ENCODE measurements around the gene PRDM15.

The PRDM15 gene

DNA sequence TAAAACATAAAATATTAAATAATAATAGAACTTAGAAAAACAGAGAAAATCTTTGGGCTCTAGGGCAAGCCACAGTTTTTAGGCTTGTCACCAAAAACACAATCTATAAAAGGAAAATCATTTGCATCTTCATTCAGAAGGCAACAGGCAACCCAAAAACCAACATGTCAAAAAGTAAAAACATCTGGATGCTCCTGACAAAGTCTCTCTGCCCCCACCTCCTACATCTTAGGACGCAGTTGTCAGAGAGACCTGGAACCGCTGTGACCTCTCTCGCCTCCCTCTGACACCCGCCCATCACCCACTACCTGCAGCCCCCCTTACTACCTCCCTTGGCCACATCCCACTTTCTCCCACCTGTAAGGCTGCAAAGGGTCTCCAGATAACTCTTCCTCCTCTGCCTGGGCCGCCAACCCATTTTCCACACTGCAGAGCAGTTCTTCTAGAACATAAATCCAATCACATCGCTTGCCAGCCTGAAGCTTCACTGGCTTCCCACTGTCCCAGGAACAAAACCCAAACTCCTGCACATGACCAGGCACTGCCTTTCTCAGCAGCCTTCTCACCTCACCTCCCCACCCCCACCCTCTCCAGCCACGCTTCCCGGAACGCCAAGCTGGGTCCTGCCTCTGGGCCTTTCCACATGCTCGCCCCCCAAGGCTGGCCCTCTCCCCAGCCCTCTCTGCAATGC is 14.7 kb downstream of the PRDM15 start:
- DNase-seq: no peak

DNA sequence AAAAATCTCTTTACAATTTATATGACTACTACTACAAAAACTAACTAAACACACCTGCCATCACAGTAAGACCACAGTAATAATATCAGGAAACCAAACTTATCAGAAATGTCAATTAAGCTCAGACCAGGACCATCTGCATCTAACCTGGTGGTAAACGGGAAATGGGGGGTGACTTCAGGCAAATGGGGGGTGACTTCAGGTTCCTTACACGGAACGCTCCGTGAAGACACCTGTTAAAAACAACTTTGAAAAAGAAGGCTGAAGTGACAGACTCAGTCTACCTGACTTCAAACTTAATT is 15.8 kb downstream of the PRDM15 start:
- no peak for DNase-seq

DNA sequence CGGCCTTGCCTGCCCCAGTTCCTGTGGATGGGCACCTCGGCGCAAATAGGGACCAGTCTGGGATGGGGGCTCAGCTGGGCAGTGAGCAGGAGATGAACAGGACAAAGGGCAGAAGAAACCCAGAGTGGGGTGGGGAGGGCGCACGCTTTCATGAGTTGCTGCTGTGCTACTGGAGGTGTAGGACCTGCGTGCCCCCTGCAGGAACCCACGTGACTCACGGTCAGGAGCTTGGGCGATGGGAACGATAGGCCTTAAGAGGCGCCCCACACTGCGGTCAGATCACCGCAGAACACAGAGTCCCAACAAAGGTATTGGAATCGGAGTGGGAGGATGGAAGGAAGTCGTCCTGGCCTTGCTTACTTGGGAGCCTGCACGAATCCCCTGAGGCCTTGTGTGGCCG is 17.2 kb downstream of the PRDM15 start:
- DNase-seq: no peak

DNA sequence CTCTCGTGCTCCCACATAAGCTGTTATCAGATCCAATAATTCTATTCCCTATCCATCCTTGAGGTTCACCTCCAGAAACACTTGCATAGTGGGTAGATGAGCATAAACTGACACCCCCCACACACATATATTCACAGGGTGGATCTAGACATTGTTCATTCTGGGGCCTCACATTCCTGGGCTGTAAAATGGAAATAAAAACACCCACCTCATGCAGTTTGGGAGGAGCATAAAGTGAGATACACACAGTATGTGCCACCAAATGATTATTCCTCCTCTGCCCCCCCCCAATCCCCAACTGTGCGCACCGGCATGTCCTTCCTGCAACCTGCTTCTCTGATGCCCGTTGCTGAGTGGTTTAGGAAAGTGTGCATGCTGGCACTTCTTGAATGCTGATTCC is 17.9 kb downstream of the PRDM15 start:
- DNase-seq: no peak

DNA sequence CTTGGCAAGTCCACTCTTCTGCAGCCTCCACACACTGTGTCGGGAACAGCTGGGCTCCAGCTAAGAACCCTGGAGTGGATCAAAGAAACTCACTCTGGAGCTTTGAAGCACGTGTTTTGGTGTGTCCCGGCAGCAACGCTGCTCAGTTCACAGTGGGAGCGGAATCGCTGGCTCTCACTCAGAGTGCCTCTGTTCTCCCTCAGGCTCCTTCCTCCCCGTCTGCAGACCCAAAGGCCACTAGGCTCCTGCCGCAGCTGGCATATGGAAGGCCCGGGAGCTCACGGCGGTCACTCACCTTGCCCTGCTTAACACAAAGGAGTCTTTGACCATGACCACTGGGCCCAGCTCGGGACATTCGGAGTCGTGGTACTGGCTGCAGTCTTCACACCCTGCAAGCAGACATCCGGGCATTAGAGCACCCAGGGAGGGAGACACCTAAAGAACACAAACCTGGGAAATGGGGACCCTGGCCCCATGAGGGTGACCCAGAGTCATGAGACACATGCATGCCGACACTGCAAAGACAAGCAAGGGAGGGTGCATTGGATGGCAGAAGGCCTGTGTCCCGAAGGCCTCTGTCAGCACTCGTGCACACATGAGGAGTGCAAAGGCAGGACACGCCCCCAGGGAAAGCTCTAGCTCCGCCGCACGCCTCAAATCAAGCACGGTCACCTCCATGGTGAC is 19.7 kb downstream of the PRDM15 start:
- DNase-seq: no peak

DNA sequence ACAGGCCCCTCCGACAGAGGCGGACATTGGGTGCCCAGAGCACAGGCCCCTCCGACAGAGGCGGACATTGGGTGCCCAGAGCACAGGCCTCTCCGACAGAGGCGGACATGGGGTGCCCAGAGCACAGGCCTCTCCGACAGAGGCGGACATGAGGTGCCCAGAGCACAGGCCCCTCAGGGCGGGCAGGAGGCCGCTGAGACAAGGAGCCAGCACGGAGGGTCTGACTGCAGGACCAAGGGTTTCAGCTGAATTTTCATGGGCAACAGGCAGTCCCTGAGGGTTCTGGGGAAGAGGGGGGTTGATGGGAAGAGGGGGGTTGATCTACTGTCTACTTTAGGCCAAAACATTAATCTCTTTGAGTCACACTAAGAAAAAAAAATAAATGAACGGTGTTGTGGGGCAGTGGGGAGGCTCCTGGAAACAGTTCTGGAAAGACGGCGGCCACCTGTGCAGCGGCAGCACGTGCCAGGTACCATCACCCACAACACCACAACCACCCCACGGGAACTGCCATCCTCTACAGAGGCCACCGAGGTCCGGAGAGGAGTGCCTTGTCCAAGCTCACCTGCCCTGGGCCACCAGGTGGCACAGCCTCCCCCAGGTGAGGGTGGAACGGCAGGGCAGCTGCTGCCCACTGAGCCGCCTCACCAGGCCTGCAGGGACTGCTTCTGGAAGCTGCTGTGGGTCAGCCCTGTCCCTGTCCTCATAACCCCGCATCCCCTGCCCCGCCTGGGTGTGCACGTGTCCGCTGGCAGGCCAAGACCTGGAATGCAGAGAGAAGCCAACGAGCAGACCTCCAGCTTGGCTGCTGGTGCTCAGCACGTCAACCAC is 20.5 kb downstream of the PRDM15 start:
- no peak for DNase-seq

DNA sequence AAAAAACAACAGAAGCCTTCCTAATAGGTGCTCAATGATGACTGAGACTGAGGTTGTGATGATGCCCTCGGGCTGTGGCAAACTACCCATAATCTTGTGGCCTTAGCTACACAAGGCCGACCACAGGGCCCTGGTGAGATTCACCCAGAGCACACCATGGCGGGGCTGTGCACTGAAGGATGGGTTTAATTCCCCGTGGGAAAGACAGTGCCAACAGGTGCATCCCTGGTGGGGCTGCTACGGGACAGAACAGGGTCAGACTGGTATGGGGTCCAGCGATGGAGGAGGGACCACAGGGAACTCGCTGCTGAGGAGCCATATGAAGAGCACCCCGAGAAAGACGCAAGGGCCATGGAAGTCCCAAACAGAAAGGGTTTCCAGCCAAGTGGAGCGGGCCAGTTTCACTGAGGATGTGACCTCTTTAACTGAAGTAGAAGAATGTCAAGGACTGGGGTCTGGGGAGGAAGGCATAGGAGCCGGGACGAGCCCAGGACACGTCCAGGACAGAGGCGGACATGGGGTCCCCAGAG is 21.3 kb downstream of the PRDM15 start:
- no peak for DNase-seq

DNA sequence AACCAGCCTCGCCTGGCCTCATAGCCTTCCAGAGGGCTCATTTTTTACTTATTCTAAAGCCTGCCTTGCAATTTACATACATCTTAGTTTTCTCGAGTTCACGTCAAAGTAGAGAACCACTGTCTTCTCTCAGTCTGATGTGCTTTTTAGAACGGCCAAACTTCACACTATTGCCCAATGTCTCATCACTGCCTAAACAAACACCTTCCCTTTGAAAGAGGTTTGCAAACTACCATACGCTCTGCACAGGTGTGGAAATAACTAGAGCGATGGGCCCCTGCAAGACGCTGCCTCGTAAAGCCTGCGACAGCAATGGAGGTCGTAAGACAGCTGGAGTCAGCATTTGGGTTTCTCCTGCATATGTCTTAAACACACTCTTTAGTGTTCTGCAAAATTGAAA is 22.6 kb downstream of the PRDM15 start:
- no peak for DNase-seq

DNA sequence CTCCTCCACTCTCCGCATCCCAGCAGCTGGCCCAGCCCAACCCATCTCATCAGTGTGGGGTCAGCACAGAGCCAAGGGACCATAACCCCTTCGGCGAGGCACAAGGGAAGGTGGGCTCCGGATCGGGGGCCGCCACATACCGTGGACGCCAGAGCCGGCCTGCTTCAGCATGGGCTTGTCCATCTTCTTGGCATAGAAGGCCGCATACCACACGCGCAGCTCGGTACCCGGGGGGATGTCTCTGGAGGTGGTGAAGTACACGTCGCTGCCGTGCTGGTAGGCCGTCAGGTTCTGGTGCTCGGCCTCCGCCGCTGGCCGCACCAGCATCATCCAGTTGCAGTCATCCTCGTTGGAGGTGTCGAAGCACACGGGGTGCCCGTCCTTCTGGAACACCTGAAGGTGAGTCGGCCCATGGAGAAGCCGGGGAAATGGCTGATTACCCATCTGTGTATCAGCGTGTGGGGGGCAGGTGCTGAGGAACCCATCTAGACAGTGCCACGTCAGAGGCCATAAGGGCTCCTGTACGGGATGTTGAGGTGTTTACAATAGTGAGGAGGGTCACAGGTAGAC is 24.6 kb downstream of the PRDM15 start:
- no peak for DNase-seq

DNA sequence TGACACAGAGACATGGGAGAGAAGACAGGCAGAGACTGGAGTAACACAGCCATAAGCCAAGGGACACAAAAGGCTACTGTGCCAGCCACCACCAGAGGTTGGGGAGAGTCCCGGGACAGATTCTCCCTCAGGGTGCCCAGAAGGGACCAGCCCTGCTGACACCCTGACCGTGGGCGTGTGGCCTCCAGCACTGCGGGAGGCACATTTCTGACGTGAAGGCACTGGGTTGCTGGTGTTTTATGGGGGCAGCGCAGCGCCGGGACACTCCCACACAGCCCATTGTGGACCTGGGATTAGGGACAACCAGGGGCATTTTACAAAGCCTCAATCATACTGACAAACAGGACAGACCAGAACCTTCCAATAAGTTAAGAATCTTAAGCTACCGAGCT is 26.2 kb downstream of the PRDM15 start:
- DNase-seq: no peak

DNA sequence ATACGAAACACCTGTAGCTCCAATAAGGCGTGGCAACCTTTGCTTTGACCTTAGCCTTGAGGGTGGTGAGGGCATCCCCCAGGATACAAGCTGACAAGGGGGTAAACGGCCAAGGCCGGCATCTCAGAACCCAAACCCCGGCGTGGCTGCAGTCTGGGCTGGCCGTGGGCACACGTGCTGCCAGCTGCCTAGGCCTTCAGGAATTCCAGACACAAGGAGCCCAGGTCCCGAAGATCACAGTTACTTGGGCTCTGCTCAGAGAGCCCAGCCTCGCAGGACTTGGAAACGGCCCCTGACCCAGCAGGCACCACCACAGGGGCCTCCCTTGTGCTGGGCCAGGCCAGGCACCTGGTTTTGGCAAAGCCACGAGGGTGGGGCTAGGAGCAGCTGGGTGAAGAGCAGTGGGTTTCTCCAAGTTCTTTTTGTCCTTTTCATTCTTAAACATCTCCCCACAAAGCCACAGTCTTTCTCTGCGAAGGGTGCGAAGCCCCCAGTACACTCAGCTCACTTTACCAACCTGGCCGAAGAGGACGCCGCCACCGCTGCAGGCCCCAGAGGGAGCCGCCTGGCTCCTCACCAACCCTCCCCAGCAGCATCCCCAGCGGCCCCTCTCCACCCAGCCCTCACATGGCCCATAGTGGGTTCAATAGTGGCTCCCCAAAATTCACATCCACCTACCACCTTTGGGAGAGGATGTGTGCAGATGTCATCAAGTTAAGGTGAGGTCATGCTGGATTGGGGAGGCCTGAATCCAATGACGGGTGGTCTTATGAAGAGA is 26.8 kb downstream of the PRDM15 start:
- no peak for DNase-seq

DNA sequence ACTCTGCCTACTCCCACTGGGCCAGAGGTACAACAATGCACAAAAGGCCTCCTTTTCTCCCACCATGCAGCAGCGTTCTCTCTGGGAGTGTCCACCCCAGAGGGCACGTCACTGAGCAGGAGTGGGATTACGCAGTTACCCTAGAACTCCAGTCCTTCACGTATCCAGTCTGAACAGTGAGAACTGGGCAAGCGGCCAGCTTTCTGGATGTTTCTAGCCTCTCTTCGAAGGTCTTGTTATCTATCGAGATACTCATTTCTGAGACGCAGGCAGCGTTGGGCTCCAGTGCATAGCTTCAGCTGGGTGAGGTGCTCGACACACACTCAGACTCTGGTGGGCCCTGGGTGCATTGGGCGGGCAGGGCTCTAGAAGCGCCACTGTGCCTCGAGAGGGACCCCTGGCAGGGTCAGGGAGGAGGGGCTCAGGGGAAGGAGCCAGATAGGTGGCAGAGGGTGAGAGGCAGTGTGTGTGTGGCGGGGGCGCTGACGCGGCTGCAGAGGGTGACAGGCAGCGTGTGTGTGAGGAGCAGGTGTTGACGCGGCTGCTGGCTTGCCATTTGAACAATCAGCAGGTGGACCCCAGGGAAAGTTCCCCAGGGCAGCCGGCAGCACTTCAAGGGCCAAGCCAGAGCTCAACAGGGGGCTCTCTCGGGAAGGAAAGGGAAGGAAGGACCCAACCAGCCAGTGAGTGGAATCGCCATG is 27.9 kb downstream of the PRDM15 start:
- DNase-seq: peak in 1 of 58 donors; percentile 20

DNA sequence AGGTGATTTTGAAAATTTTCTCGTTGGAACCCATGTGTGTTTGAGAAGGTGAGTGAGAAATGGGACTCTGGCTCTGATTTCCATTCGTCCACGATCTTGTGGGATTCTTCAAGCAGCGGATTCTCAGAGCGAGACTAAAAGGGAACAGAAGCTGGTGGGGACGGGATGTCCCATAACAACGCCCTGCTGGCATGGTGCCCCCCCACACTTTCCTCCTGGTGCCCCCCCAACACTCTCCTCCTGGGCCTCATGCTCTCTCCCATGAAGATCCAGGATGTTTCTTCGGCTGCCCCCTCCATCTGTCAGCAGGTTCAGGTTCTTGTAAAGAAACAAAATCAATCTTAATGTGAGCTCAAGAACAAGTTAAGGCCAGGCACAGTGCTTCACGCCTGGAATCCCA is 29.1 kb downstream of the PRDM15 start:
- no peak for DNase-seq

DNA sequence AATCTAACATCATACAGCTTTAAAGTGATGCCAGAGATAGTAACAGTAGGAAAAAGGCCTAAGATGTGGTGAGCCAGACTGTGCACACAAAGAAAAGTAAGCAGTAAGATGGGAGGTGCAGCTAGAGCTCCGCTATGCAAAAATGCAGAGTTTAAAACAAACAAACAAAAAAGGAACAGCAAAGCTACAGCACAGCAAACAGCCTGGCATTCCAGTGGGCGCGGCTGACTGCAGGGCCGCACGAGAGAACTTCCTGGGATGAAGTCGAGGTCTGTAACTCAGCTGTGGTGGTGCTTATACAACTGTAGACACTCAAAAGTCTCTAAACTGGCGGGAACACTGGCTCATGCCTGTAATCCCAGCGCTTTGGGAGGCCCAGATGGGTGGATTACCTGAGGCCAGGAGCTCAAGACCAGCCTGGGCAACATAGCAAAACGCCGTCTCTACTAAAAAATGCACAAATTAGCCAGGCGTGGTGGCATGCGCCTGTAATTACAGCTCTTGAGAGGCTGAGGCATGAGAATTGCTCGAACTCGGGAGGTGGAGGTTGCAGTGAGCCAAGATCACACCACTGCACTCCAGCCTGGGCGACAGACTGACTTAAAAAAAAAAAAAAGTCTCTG is 30.1 kb downstream of the PRDM15 start:
- DNase-seq: no peak

DNA sequence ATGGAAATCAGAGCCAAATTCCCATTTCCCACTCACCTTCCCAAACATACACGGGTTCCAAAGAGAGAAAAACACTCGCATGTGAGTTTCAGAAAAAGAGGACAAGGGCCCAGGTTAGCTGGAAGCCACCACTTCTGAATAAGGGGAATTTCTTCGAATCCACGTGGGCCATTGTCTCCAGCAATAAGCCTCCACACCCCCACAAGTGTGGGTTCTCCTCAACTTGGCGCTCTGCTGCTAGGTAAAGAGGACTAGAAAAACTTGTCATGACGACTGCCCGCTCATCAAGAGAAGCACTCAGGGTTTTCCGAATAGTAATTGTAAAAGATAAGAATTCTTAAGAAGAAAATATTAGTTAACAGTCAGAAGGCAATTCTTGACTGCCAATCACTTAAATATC is 30.6 kb downstream of the PRDM15 start:
- DNase-seq: no peak

DNA sequence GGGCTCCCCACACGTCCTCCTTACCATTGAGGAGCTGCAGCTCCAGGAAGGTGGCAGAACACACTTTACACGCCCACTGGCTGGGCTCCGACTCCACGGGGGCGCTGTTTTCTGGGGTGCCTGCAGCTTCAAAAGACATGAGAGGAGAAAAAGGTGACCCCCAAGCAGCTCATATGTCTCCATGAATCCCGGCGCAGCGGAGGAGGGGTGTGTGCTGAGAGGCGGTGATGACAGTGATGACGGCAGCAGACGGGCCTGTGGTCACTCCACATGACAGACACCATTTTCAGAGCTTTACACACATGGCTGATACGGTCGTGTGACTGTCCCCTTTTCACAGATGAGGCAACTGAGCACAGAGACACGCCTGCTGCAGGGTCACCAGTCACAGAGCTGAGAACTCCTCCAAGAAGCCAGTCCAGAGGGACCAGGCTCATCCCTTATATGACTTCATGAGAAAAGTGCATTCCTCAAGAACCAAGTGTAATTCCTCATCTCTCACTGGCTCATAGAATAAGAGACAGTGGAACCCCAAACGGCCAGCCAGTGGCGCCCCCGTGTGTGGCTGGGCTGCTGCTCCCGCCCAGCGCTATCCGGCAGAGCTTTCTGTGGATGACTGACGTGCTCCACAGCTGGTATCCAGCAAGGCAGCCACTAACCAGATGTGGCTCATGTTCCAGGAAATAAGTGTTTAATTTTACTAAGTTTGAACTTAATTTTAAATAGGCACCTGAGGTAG is 31.9 kb downstream of the PRDM15 start:
- DNase-seq: peak in 2 of 58 donors; percentile 4 to 12

DNA sequence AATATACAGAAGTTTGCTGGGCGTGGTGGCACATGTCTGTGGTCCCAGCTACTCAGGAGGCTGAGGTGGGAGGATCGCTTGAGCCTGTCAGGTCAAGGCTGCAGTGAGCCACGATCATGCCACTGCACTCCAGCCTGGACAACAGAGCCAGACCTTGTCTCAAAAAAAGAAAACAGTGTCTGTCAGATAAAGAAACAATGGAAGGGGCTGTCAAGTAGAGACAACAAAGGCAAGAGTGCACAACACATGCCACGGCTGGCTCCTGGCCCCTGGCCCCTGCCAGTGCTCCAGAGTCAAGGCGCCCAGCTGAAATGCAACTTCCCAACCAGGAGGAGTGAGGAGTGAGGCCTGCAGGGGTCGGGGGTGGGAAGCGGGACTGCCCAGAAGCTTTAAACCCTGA is 32.6 kb downstream of the PRDM15 start:
- DNase-seq: peak in 1 of 58 donors; percentile 2

DNA sequence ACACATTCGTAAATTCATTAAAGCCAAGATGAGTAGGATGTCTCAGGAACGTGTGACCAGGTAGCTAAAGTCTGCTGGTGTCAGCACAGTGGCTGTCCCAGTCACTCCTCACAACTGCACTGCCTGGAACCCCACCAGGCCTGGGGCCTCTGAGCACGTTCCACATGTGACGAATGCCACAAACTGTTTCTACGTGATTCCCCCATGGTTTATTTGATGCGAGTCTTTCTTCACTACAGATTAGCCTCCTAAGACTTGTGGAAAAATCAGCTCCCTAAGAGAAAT is 33.2 kb downstream of the PRDM15 start:
- no peak for DNase-seq

DNA sequence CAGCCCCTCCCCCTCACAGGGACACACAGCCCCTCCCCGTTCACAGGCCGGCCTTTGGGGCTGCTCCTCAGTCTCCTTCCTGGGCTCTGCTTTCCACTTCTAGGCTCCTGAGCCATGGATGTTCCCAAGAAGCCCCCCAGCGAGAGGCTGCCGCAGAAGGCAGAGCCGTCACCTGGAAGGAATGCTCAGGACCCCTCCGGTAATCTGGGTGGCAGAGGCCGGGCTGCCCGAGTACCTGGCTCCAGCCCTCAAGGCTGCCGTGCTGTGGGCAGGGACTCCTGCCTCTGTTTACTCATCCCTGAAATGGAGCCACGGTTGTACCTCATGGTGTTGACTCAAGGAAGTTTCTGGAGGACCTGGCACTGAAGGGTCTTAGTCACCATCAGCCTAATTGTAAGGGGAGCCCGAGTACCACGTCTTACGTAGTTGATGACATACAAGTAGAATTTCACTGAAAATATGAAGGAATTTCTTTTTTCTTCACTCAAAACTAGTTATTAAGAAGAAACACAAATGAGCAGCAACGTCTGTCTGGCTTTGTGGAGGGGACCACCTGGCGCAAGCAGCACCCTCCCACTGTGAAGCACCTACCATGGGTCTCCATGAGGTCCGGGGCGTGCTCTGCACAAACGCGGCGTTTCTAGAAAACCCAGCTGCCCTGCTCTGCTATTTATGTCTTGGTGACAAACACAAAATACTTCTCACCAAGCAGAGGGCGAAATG is 33.7 kb downstream of the PRDM15 start:
- no peak for DNase-seq

Data from anterior cingulate cortex (tissue), 58 donors.